HL-60 (cell line): ENCODE results near the gene HECTD4.

Experiments used
- CTCF ChIP-seq: IDR thresholded peaks from one replicate; pipeline ENCODE4 v1.5.1; 2011; ENCODE audit warnings: low read length, control low read depth, inconsistent platforms; ENCODE audit not compliant: insufficient read depth
- GABPA ChIP-seq: IDR thresholded peaks from 2 replicates; pipeline ENCODE4 v1.6.1; 2012; ENCODE audit warnings: low read depth
- POLR2AphosphoS5 ChIP-seq: IDR thresholded peaks from 2 replicates; pipeline ENCODE4 v1.6.1; 2012; ENCODE audit warnings: low read depth

- TF ChIP-seq CTCF = no peak
- no peak for TF ChIP-seq GABPA
- no peak for TF ChIP-seq POLR2AphosphoS5
These were observed 211.1 kb downstream of the HECTD4 start for GRCh38 chr12:112170971-112171596.
